GM12865 (cell line): ENCODE data around the gene AGAP2.
A peak's percentile ranks its signal among the peaks of the same experiment; 100 is the strongest.

ENCODE experiments used
- DNase-seq: peaks from one replicate; pipeline ENCODE4 v3.0.0; 2010; ENCODE audit warnings: low read depth
- H3K4me3 ChIP-seq: 2 replicates; pipeline ENCODE4 v1.5.1; 2011; ENCODE audit warnings: mild to moderate bottlenecking, low read depth, low read length, control low read depth
- CTCF ChIP-seq: IDR thresholded peaks from 2 replicates; pipeline ENCODE4 v1.5.1; 2011; ENCODE audit warnings: low read length, control low read depth, low read depth, inconsistent platforms; ENCODE audit not compliant: insufficient read depth; ENCODE audit errors: missing control alignments

AGAP2 gene

GRCh38 chr12:57745485-57745881 is 6.9 kb upstream of the AGAP2 start:
- TF ChIP-seq CTCF = no peak
- H3K4me3 ChIP-seq = peak overlapping the region; percentile 77
- no peak for DNase-seq

- DNase-seq = peak; percentile 98
- H3K4me3 ChIP-seq = peak within 1 kb of the TSS; percentile 77
- TF ChIP-seq CTCF = no peak
Observed at GRCh38 chr12:57744777-57745484, 6.4 kb upstream of the AGAP2 start, which contains the start of gene TSPAN31. TSS of gene TSPAN31 (plus strand) at chr12:57745039. CDS start at chr12:57745155, 116 bp downstream.

GRCh38 chr12:57744194-57744776 is 5.7 kb upstream of the AGAP2 start:
- H3K4me3 ChIP-seq = peak overlapping the region; percentile 77
- no peak for TF ChIP-seq CTCF
- DNase-seq = peak; percentile 75

- no peak for DNase-seq
- peak overlapping the region; percentile 77; the same call in 1 of the 2 replicates for H3K4me3 ChIP-seq
- no peak for TF ChIP-seq CTCF
Observed at GRCh38 chr12:57743769-57744168, 5.2 kb upstream of the AGAP2 start.

- H3K4me3 ChIP-seq = peak overlapping the region; percentile 84
- peak; percentile 67 for TF ChIP-seq CTCF
- DNase-seq = peak; percentile 87
Observed at GRCh38 chr12:57741844-57742738, 3.5 kb upstream of the AGAP2 start.

- TF ChIP-seq CTCF = no peak
- peak overlapping the region; percentile 84 for H3K4me3 ChIP-seq
- DNase-seq = no peak
Observed at GRCh38 chr12:57741413-57741789, 2.9 kb upstream of the AGAP2 start.
